Liver (tissue), 9 donors: ENCODE measurements around the gene CEND1. TPM values are rescaled to one million over a fixed set of nuclear protein-coding genes. Genes with fewer than 3 reads are reported as not detected.

ENCODE experiments used
- DNase-seq: peaks from one replicate; pipeline ENCODE4 v3.0.0-alpha.2; 2017; ENCODE audit warnings: low spot score
- H3K27ac ChIP-seq, 2 donors: one replicate each; pipeline ENCODE4 v1.7.0; 2013; ENCODE audit warnings: inconsistent platforms in 2 of 2, low read length in 2 of 2, control low read depth in 1 of 2, low read depth in 1 of 2, mild to moderate bottlenecking in 1 of 2
- H3K27me3 ChIP-seq, 4 donors: one replicate each; pipeline versions ENCODE4 v1.6.1 to v1.7.0; 2013; ENCODE audit warnings: low read length in 3 of 4, inconsistent platforms in 1 of 4, mild to moderate bottlenecking in 1 of 4, moderate library complexity in 1 of 4; ENCODE audit not compliant: control insufficient read depth in 4 of 4, insufficient read depth in 4 of 4
- H3K36me3 ChIP-seq, 4 donors: one replicate each; pipeline versions ENCODE4 v1.6.1 to v1.7.0; 2013; ENCODE audit warnings: low read length in 3 of 4, mild to moderate bottlenecking in 3 of 4, low read depth in 1 of 4, moderate library complexity in 1 of 4; ENCODE audit not compliant: control insufficient read depth in 4 of 4, insufficient read depth in 3 of 4
- H3K4me1 ChIP-seq, 4 donors: one replicate each; pipeline versions ENCODE4 v1.6.1 to v1.7.0; 2013; ENCODE audit warnings: low read length in 3 of 4, mild to moderate bottlenecking in 3 of 4, moderate library complexity in 1 of 4; ENCODE audit not compliant: control insufficient read depth in 4 of 4, insufficient read depth in 4 of 4
- H3K4me3 ChIP-seq, 3 donors: one replicate each; pipeline versions ENCODE4 v1.6.1 to v1.7.0; 2013; ENCODE audit warnings: low read length in 3 of 3, control low read depth in 1 of 3, low read depth in 1 of 3, mild to moderate bottlenecking in 1 of 3
- H3K9ac ChIP-seq, 2 donors: one replicate each; pipeline ENCODE4 v1.7.0; 2013; ENCODE audit warnings: low read length in 2 of 2, mild to moderate bottlenecking in 2 of 2, moderate library complexity in 2 of 2, control low read depth in 1 of 2, low read depth in 1 of 2
- H3K9me3 ChIP-seq, 4 donors: one replicate each; pipeline versions ENCODE4 v1.6.1 to v1.7.0; 2013; ENCODE audit warnings: low read length in 3 of 4; ENCODE audit not compliant: control insufficient read depth in 4 of 4
- GABPA ChIP-seq, 2 donors: IDR thresholded peaks in 1 of 2; conservative IDR thresholded peaks in 1 of 2; 2 replicates each; pipeline ENCODE4 v1.6.1; 2016; ENCODE audit warnings: antibody characterized with exemption in 2 of 2, mild to moderate bottlenecking in 1 of 2, moderate library complexity in 1 of 2
- HNF4A ChIP-seq, 2 donors: conservative IDR thresholded peaks; 2 replicates each; pipeline ENCODE4 v1.6.1; 2016; ENCODE audit warnings: antibody characterized with exemption in 2 of 2, mild to moderate bottlenecking in 2 of 2
- HNF4G ChIP-seq: IDR thresholded peaks from 2 replicates; pipeline ENCODE4 v1.6.1; 2016; ENCODE audit warnings: antibody characterized with exemption
- JUND ChIP-seq, 2 donors: IDR thresholded peaks; 2 replicates each; pipeline ENCODE4 v1.6.1; 2016; ENCODE audit warnings: antibody characterized with exemption in 2 of 2
- NR2F2 ChIP-seq: IDR thresholded peaks from 2 replicates; pipeline ENCODE4 v1.6.1; 2016; ENCODE audit warnings: antibody characterized with exemption
- RAD21 ChIP-seq, 2 donors: IDR thresholded peaks; 2 replicates each; pipeline ENCODE4 v1.6.1; 2016; ENCODE audit warnings: antibody characterized with exemption in 2 of 2, mild to moderate bottlenecking in 2 of 2
- RXRA ChIP-seq, 2 donors: IDR thresholded peaks; 2 replicates each; pipeline ENCODE4 v1.6.1; 2017 to 2018; ENCODE audit warnings: antibody characterized with exemption in 2 of 2, mild to moderate bottlenecking in 1 of 2
- SP1 ChIP-seq: IDR thresholded peaks from 2 replicates; pipeline ENCODE4 v1.6.1; 2018; ENCODE audit warnings: antibody characterized with exemption, mild to moderate bottlenecking
- TAF1 ChIP-seq: conservative IDR thresholded peaks from 2 replicates; pipeline ENCODE4 v1.6.1; 2016; ENCODE audit warnings: antibody characterized with exemption, mild to moderate bottlenecking
- WGBS: extraction: QIAGEN DNeasy Blood & Tissue Kit; methylation state at CpG from one replicate; pipeline ENCODE4 v1.1.7; 2013; 5-methylcytosine and 5-hydroxymethylcytosine counted together
- polyA plus RNA-seq, 2 donors: library from polyadenylated mRNA; stranded (reverse) in 1 of 2; unstranded in 1 of 2; fragments of 200-250 nt in 1 of 2; fragments of >200 nt in 1 of 2; fragmentation: Nextera tagmentation in 1 of 2; extraction: Ambion mirVana in 1 of 2; gene quantifications; one replicate each; pipeline versions ENCODE4 v1.2.1 to v1.2.3, GENCODE V29; 2013 to 2015
- total RNA-seq, 2 donors: library from RNA; depleted of rRNA; stranded (reverse); fragments of >200 nt; gene quantifications; one replicate each; pipeline ENCODE4 v1.2.3, GENCODE V29; 2014
- TF ChIP-seq, protein P1 (sequence below): fragments of 150-350 bp; IDR thresholded peaks from 2 replicates; pipeline ENCODE4 v1.5.1; 2017; ENCODE audit warnings: improper control_type of control experiment, low read depth, low read length; ENCODE audit not compliant: missing input control
- TF ChIP-seq, protein P2 (sequence below): IDR thresholded peaks from 2 replicates; pipeline ENCODE4 v1.6.1; 2016; ENCODE audit warnings: antibody characterized with exemption, mild to moderate bottlenecking
- TF ChIP-seq, protein P3 (sequence below): IDR thresholded peaks from 2 replicates; pipeline ENCODE4 v1.6.1; 2016; ENCODE audit warnings: antibody characterized with exemption
- TF ChIP-seq, protein P4 (sequence below): IDR thresholded peaks from 2 replicates; pipeline ENCODE4 v1.6.1; 2016; ENCODE audit warnings: antibody characterized with exemption
- TF ChIP-seq, protein P5 (sequence below): IDR thresholded peaks from 2 replicates; pipeline ENCODE4 v1.6.1; 2016; ENCODE audit warnings: antibody characterized with exemption
- donor health status: healthy.
- donor health status: healthy.
- donor health status: healthy.
- donor health status: healthy.
- donor health status: healthy.

Gene CEND1
- total and polyA plus RNA-seq, 4 donors, result not detected

DNA sequence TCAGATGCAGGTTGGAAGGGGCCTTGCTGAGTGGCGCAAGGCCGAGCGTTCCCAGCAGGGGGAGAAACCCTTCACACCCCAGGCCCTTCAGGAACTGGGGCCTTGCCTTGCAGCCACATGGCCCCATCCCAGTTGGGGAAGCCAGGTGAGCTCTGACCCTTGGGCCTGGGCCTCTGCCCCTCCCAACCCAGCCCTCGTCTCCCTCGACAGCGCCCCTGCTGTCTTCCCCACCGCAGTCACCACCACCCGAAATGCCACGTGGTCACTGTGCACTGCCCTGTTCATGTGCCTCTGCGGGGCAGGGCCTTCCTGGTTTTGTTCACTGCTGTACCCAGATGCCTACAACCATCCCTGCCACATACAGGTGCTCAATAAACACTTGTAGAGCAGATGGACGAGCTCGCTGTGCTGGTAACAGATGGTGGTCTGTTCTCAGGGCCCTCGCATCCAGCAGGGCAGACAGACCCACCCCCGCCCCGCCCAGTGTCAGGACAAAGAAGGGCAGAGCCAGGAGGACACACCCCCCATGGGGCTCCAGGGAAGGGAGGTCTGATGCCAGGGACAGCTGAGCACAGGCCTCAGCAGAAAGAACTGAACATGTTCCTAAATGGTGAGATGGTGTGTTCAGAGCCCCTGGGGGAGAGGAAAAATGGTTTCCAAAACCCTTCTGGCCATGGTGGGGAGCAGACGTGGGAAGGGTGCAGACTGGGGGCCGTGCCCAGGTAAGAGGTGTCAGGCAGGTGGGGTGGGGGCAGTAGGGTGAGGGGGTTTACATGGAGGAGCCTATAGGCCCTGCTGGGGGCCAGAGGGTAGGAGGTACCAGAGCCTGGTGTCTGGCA is 48.8 kb upstream of the CEND1 start:
- Histone ChIP-seq H3K4me3 (no peak overlapping the region), H3K4me1 (peaks cover 26 to 56% (median 39%) of the 10 kb centered on the region in 4 donors), H3K27ac (no peak overlapping the region), H3K9ac (no peak overlapping the region), H3K36me3 (peaks cover 5 to 28% (median 11%) of the 10 kb centered on the region in 4 donors), H3K27me3 (no peaks in the 10 kb centered on the region), H3K9me3 (no peaks in the 10 kb centered on the region)
- 58% methylated on average over 17 of the region's 17 CpGs for WGBS
- DNase-seq, result no peak
- TF ChIP-seq, protein P1, sequence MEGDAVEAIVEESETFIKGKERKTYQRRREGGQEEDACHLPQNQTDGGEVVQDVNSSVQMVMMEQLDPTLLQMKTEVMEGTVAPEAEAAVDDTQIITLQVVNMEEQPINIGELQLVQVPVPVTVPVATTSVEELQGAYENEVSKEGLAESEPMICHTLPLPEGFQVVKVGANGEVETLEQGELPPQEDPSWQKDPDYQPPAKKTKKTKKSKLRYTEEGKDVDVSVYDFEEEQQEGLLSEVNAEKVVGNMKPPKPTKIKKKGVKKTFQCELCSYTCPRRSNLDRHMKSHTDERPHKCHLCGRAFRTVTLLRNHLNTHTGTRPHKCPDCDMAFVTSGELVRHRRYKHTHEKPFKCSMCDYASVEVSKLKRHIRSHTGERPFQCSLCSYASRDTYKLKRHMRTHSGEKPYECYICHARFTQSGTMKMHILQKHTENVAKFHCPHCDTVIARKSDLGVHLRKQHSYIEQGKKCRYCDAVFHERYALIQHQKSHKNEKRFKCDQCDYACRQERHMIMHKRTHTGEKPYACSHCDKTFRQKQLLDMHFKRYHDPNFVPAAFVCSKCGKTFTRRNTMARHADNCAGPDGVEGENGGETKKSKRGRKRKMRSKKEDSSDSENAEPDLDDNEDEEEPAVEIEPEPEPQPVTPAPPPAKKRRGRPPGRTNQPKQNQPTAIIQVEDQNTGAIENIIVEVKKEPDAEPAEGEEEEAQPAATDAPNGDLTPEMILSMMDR, result no peak
- TF ChIP-seq TAF1 (no peak), RXRA (IDR thresholded peaks at IDR 0.05) (no peak), SP1 (no peak), RAD21 (IDR thresholded peaks at IDR 0.05) (no peak), GABPA (IDR thresholded peaks at IDR 0.05 in 1 of 2, conservative IDR thresholded peaks at IDR 0.05 in 1 of 2) (no peak), HNF4G (no peak), NR2F2 (no peak), JUND (IDR thresholded peaks at IDR 0.05) (no peak), HNF4A (conservative IDR thresholded peaks at IDR 0.05) (no peak)
- TF ChIP-seq, protein P2, sequence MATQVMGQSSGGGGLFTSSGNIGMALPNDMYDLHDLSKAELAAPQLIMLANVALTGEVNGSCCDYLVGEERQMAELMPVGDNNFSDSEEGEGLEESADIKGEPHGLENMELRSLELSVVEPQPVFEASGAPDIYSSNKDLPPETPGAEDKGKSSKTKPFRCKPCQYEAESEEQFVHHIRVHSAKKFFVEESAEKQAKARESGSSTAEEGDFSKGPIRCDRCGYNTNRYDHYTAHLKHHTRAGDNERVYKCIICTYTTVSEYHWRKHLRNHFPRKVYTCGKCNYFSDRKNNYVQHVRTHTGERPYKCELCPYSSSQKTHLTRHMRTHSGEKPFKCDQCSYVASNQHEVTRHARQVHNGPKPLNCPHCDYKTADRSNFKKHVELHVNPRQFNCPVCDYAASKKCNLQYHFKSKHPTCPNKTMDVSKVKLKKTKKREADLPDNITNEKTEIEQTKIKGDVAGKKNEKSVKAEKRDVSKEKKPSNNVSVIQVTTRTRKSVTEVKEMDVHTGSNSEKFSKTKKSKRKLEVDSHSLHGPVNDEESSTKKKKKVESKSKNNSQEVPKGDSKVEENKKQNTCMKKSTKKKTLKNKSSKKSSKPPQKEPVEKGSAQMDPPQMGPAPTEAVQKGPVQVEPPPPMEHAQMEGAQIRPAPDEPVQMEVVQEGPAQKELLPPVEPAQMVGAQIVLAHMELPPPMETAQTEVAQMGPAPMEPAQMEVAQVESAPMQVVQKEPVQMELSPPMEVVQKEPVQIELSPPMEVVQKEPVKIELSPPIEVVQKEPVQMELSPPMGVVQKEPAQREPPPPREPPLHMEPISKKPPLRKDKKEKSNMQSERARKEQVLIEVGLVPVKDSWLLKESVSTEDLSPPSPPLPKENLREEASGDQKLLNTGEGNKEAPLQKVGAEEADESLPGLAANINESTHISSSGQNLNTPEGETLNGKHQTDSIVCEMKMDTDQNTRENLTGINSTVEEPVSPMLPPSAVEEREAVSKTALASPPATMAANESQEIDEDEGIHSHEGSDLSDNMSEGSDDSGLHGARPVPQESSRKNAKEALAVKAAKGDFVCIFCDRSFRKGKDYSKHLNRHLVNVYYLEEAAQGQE, result no peak
- TF ChIP-seq, protein P3, sequence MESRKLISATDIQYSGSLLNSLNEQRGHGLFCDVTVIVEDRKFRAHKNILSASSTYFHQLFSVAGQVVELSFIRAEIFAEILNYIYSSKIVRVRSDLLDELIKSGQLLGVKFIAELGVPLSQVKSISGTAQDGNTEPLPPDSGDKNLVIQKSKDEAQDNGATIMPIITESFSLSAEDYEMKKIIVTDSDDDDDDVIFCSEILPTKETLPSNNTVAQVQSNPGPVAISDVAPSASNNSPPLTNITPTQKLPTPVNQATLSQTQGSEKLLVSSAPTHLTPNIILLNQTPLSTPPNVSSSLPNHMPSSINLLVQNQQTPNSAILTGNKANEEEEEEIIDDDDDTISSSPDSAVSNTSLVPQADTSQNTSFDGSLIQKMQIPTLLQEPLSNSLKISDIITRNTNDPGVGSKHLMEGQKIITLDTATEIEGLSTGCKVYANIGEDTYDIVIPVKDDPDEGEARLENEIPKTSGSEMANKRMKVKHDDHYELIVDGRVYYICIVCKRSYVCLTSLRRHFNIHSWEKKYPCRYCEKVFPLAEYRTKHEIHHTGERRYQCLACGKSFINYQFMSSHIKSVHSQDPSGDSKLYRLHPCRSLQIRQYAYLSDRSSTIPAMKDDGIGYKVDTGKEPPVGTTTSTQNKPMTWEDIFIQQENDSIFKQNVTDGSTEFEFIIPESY, result no peak
- TF ChIP-seq, protein P4, sequence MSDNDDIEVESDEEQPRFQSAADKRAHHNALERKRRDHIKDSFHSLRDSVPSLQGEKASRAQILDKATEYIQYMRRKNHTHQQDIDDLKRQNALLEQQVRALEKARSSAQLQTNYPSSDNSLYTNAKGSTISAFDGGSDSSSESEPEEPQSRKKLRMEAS, result no peak
- TF ChIP-seq, protein P5, sequence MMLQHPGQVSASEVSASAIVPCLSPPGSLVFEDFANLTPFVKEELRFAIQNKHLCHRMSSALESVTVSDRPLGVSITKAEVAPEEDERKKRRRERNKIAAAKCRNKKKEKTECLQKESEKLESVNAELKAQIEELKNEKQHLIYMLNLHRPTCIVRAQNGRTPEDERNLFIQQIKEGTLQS, result no peak

DNA sequence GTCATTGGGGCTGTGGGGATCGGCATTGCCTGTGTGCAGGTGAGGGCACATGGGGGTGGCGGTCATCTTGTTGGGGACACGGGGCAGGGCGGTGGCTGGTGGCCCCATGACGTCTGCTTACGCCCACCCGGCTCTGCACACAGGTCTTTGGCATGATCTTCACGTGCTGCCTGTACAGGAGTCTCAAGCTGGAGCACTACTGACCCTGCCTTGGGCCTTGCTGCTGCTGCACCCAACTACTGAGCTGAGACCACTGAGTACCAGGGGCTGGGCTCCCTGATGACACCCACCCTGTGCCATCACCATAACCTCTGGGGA is 48.1 kb upstream of the CEND1 start:
- Histone ChIP-seq H3K4me3 (no peak overlapping the region), H3K27me3 (no peaks in the 10 kb centered on the region), H3K36me3 (peaks cover 5 to 28% (median 11%) of the 10 kb centered on the region in 4 donors), H3K4me1 (peaks cover 19 to 53% (median 35%) of the 10 kb centered on the region in 4 donors), H3K9me3 (no peaks in the 10 kb centered on the region), H3K27ac (no peak overlapping the region), H3K9ac (no peak overlapping the region)
- WGBS, result 81% methylated on average over 8 of the region's 8 CpGs
- TF ChIP-seq, protein P3, result no peak
- TF ChIP-seq NR2F2, result no peak
- TF ChIP-seq SP1, result no peak
- TF ChIP-seq HNF4A (conservative IDR thresholded peaks at IDR 0.05), result no peak
- TF ChIP-seq RAD21 (IDR thresholded peaks at IDR 0.05), result no peak
- DNase-seq, result no peak
